HEK293T (cell line): ENCODE measurements around the gene HPS5.
"Not testable (repeated sequence)": the region's sequence is repeated elsewhere in the genome, so short reads cannot be mapped to it uniquely, and the experiment has no call there.

ENCODE experiments used
- CTCF ChIA-PET: fragments of 350-600 bp; formaldehyde crosslinking; extraction: SDS; loops from one replicate; lab custom pipeline; 2021; ENCODE audit warnings: antibody characterized with exemption, inconsistent platforms; lab: Yijun Ruan, JAX
- POLR2A ChIA-PET: fragments of 350-600 bp; formaldehyde crosslinking; extraction: SDS; loops from one replicate; lab custom pipeline; 2020; ENCODE audit warnings: antibody characterized with exemption, inconsistent platforms; lab: Yijun Ruan, JAX
- DNase-seq: peaks from one replicate; pipeline ENCODE4 v3.0.0; 2012; ENCODE audit warnings: mixed read lengths; ENCODE audit errors: extremely low spot score
- ARNT ChIP-seq: fragments of 450-650 bp; IDR thresholded peaks from 2 replicates; pipeline ENCODE4 v1.6.1; 2017; ENCODE audit warnings: mild to moderate bottlenecking
- BHLHE40 ChIP-seq: fragments of 450-650 bp; IDR thresholded peaks from 2 replicates; pipeline ENCODE4 v1.6.1; 2016; ENCODE audit warnings: mild to moderate bottlenecking, moderate library complexity, borderline replicate concordance
- CTBP1 ChIP-seq: fragments of 450-650 bp; IDR thresholded peaks from 2 replicates; pipeline ENCODE4 v1.6.1; 2016; ENCODE audit warnings: borderline replicate concordance
- ELF4 ChIP-seq: fragments of 450-650 bp; IDR thresholded peaks from 2 replicates; pipeline ENCODE4 v1.6.1; 2017; ENCODE audit warnings: antibody characterized with exemption
- FOXA1 ChIP-seq: fragments of 450-650 bp; IDR thresholded peaks from 2 replicates; pipeline ENCODE4 v1.6.1; 2016; ENCODE audit warnings: mild to moderate bottlenecking
- FOXK2 ChIP-seq: fragments of 450-650 bp; IDR thresholded peaks from 2 replicates; pipeline ENCODE4 v1.6.1; 2016; ENCODE audit warnings: mild to moderate bottlenecking
- FOXM1 ChIP-seq: fragments of 450-650 bp; IDR thresholded peaks from 2 replicates; pipeline ENCODE4 v1.6.1; 2017; ENCODE audit warnings: mild to moderate bottlenecking, borderline replicate concordance
- HDGF ChIP-seq: fragments of 450-650 bp; IDR thresholded peaks from 2 replicates; pipeline ENCODE4 v1.6.1; 2017; ENCODE audit warnings: antibody characterized with exemption, borderline replicate concordance
- L3MBTL2 ChIP-seq: fragments of 450-650 bp; conservative IDR thresholded peaks from 2 replicates; pipeline ENCODE4 v1.6.1; 2016; ENCODE audit warnings: mild to moderate bottlenecking
- LEF1 ChIP-seq: fragments of 450-650 bp; IDR thresholded peaks from 2 replicates; pipeline ENCODE4 v1.6.1; 2017; ENCODE audit warnings: mild to moderate bottlenecking, borderline replicate concordance
- NFRKB ChIP-seq: fragments of 450-650 bp; IDR thresholded peaks from 2 replicates; pipeline ENCODE4 v1.6.1; 2016; ENCODE audit warnings: mild to moderate bottlenecking, moderate library complexity
- PKNOX1 ChIP-seq: fragments of 450-650 bp; IDR thresholded peaks from 2 replicates; pipeline ENCODE4 v1.6.1; 2016
- SP1 ChIP-seq: fragments of 450-650 bp; IDR thresholded peaks from 2 replicates; pipeline ENCODE4 v1.6.1; 2017
- SUZ12 ChIP-seq: fragments of 450-650 bp; IDR thresholded peaks from 2 replicates; pipeline ENCODE4 v1.6.1; 2016; ENCODE audit warnings: mild to moderate bottlenecking
- TARDBP ChIP-seq: fragments of 450-650 bp; IDR thresholded peaks from 2 replicates; pipeline ENCODE4 v1.6.1; 2016
- ZNF384 ChIP-seq: fragments of 450-650 bp; IDR thresholded peaks from 2 replicates; pipeline ENCODE4 v1.6.1; 2016

Gene HPS5

GRCh38 chr11:18264035-18264434 is 57.9 kb downstream of the HPS5 start:
- DNase-seq = no peak
- CTCF ChIA-PET = no interaction called here
- TF ChIP-seq SUZ12 = no peak
- TF ChIP-seq HDGF = no peak
- TF ChIP-seq PKNOX1 = no peak
- TF ChIP-seq ARNT = no peak
- TF ChIP-seq BHLHE40 = no peak
- no peak for TF ChIP-seq FOXK2
- no peak for TF ChIP-seq NFRKB
- TF ChIP-seq L3MBTL2 = no peak
- no peak for TF ChIP-seq ZNF384
- TF ChIP-seq FOXA1 = no peak
- no peak for TF ChIP-seq ELF4
- no peak for TF ChIP-seq SP1
- TF ChIP-seq FOXM1 = no peak
- TF ChIP-seq LEF1 = no peak
- TF ChIP-seq CTBP1 = no peak
- TF ChIP-seq TARDBP = no peak
- POLR2A ChIA-PET = no interaction called here

GRCh38 chr11:18262681-18263350 is 59.1 kb downstream of the HPS5 start:
- DNase-seq, CTCF ChIA-PET: not testable (repeated sequence)

DNA sequence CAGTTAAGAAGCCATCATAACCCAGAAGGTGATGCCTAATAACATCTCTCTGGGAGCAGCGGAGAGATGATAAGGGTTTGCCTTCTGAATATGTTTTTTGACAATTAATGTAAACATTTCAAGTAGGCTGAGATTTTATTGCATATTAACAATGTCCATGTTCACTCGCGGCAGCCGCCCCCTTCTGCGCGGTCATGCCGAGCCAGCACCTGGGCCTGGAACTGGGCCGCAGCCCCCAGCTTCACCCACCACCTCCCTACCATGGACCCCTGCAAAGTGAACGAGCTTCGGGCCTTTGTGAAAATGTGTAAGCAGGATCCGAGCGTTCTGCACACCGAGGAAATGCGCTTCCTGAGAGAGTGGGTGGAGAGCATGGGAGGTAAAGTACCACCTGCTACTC is 60.2 kb downstream of the HPS5 start:
- CTCF ChIA-PET = no interaction called here

More at GRCh38 chr11:18262681-18263350, 59.1 kb downstream of the HPS5 start:
- POLR2A ChIA-PET = not testable (repeated sequence)

DNA sequence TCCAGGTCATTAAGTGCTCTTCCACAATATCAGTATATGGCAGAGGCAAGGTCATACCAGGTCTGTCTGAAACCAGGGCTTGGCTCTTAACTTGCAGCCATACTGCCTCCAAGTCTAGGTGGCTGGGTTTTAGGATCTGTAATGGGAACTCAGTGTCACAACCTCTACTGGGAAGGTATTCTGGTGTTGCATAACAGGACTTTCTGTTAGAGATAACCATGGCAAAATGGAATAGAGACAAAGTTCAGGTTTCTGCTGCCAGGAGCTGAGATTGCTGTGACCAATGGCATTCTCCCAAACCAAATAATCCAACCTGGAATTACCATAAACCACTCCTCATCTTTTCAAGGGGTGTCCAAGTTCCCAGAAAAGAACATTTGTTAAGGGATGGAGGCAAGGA is 62.7 kb downstream of the HPS5 start:
- no peak for DNase-seq
- ChIA-PET POLR2A (no interaction called here), CTCF (interaction anchor here (0.6 kb wide), 1 partner anchor 205 kb away, joined by 6 read pairs; no protein-coding TSS in a partner anchor)
- TF ChIP-seq ELF4 = no peak
- no peak for TF ChIP-seq FOXA1
- TF ChIP-seq LEF1 = no peak
- no peak for TF ChIP-seq L3MBTL2
- no peak for TF ChIP-seq PKNOX1
- TF ChIP-seq HDGF = no peak
- no peak for TF ChIP-seq CTBP1
- TF ChIP-seq BHLHE40 = no peak
- no peak for TF ChIP-seq SP1
- no peak for TF ChIP-seq FOXK2
- TF ChIP-seq TARDBP = no peak
- no peak for TF ChIP-seq SUZ12

More for the DNA sequence above, 60.2 kb downstream of the HPS5 start:
- TF ChIP-seq PKNOX1 (no peak), BHLHE40 (no peak), ARNT (no peak), CTBP1 (no peak), FOXA1 (no peak), FOXK2 (no peak), ELF4 (no peak), FOXM1 (no peak), TARDBP (no peak), LEF1 (no peak), NFRKB (no peak), HDGF (no peak), ZNF384 (no peak), SP1 (no peak), L3MBTL2 (no peak), SUZ12 (no peak)
- DNase-seq = no peak
- POLR2A ChIA-PET = no interaction called here

DNA sequence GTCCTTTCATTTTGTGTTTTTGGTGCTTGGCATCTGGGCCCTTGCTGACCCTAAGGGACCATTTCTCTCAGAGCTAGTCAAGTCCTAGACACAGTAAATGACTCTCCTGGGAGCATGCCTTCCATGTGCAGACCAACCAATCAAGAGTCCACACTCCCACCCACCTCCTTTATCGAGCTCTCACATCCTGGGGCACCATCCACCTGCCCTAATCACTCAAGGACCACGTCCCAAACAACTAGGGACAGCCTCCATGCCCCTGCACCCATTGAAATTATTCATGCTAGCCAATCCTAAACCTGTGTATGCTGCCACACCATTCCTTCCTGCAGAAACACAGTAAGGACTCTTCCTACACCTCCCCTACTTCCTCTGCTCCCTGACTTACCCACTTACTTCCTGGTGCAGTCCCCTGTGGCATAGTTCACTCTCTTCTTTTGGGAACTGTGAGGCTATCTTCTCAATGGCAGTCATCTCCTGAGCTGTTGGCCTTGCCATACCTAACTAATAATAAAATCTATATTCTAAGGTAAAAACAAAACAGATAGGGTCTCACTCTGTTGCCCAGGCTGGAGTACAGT is 67.1 kb downstream of the HPS5 start:
- TF ChIP-seq HDGF (no peak), L3MBTL2 (no peak), NFRKB (no peak), SP1 (no peak), FOXA1 (no peak), CTBP1 (no peak), BHLHE40 (no peak), ZNF384 (no peak), ELF4 (no peak), ARNT (no peak), FOXK2 (no peak)
- ChIA-PET CTCF (no interaction called here), POLR2A (no interaction called here)
- DNase-seq = no peak

GRCh38 chr11:18253778-18254338 is 68.1 kb downstream of the HPS5 start:
- TF ChIP-seq CTBP1 (no peak), LEF1 (no peak), PKNOX1 (no peak), ELF4 (no peak), L3MBTL2 (no peak), FOXA1 (no peak), BHLHE40 (no peak), HDGF (no peak)
- CTCF ChIA-PET = no interaction called here
- no peak for DNase-seq
- POLR2A ChIA-PET = no interaction called here
